A549 treated with CORT108297 at 1 μM for 4 hours (cell line): ENCODE measurements around the gene ZNF317. TPM values are rescaled to one million over a fixed set of nuclear protein-coding genes. Genes with fewer than 3 reads are reported as not detected.

ENCODE experiments used
- total RNA-seq: library from RNA; stranded (reverse); fragments of 200-300 nt; extraction: Qiagen RNA extraction; gene quantifications from 5 replicates; pipeline ENCODE4 v1.2.3, GENCODE V29; 2022

ZNF317 gene
- 16.6 to 20.5 TPM (median 19.0 TPM) in 5 replicates for total RNA-seq

GRCh38 chr19:9140159-9140874, at the start of gene ZNF317:
TSS of gene ZNF317 (plus strand) at chr19:9140397. CDS start at chr19:9156017, 15,620 bp downstream.

GRCh38 chr19:9107375-9107774, 32.8 kb upstream of the ZNF317 start, which contains the start of gene OR7G2:
TSS of gene OR7G2 (minus strand) at chr19:9107475. CDS start at chr19:9103243, 4,232 bp downstream.

GRCh38 chr19:9115307-9115813, 24.8 kb upstream of the ZNF317 start, which contains the start of gene OR7G1:
TSS of gene OR7G1 (minus strand) at chr19:9115763. CDS start at chr19:9115763, 0 bp downstream.

GRCh38 chr19:9126900-9127405, 13.2 kb upstream of the ZNF317 start, which contains the start of gene OR7G3:
TSS of gene OR7G3 (minus strand) at chr19:9126950. CDS start at chr19:9126950, 0 bp downstream.

GRCh38 chr19:9178901-9179300, 38.7 kb downstream of the ZNF317 start, which contains the start of gene OR7D2:
TSS of gene OR7D2 (plus strand) at chr19:9178979. CDS start at chr19:9185782, 6,803 bp downstream.

Other genes starting within 250 kb of the ZNF317 start
- 0.02 to 0.07 TPM (median 0.05 TPM) in 5 replicates for gene MUC16, start 130.0 kb upstream of the ZNF317 start, total RNA-seq
- gene OR1M1, start 53.3 kb upstream of the ZNF317 start, total RNA-seq = not detected in 5 replicates
- not detected in 5 replicates for gene OR7G2, start 32.9 kb upstream of the ZNF317 start, total RNA-seq
- gene OR7G1, start 24.6 kb upstream of the ZNF317 start, total RNA-seq = not detected in 5 replicates
- gene OR7G3, start 13.4 kb upstream of the ZNF317 start, total RNA-seq = not detected in 5 replicates
- gene OR7D2, start 38.6 kb downstream of the ZNF317 start, total RNA-seq = not detected in 5 replicates
- gene OR7D4, start 79.2 kb downstream of the ZNF317 start, total RNA-seq = not detected in 5 replicates
- gene OR7E24, start 110.5 kb downstream of the ZNF317 start, total RNA-seq = not detected in 5 replicates
- 0.66 to 1.6 TPM (median 1.2 TPM) in 5 replicates for gene ZNF699, start 169.4 kb downstream of the ZNF317 start, total RNA-seq
- 4.4 to 5.9 TPM (median 5.5 TPM) in 5 replicates for gene ZNF559, start 183.8 kb downstream of the ZNF317 start, total RNA-seq
- gene ZNF177, start 222.6 kb downstream of the ZNF317 start, total RNA-seq = 0.38 to 0.69 TPM (median 0.57 TPM) in 5 replicates